HG03097 (cell line): Measurements from ENCODE around the gene MSRB3.

Experiments used
- ATAC-seq: cut with Tn5 transposase; IDR thresholded peaks from one replicate; pipeline ENCODE4 v1.9.1; 2021; ENCODE audit not compliant: unreplicated experiment, low FRiP score

Gene MSRB3

DNA sequence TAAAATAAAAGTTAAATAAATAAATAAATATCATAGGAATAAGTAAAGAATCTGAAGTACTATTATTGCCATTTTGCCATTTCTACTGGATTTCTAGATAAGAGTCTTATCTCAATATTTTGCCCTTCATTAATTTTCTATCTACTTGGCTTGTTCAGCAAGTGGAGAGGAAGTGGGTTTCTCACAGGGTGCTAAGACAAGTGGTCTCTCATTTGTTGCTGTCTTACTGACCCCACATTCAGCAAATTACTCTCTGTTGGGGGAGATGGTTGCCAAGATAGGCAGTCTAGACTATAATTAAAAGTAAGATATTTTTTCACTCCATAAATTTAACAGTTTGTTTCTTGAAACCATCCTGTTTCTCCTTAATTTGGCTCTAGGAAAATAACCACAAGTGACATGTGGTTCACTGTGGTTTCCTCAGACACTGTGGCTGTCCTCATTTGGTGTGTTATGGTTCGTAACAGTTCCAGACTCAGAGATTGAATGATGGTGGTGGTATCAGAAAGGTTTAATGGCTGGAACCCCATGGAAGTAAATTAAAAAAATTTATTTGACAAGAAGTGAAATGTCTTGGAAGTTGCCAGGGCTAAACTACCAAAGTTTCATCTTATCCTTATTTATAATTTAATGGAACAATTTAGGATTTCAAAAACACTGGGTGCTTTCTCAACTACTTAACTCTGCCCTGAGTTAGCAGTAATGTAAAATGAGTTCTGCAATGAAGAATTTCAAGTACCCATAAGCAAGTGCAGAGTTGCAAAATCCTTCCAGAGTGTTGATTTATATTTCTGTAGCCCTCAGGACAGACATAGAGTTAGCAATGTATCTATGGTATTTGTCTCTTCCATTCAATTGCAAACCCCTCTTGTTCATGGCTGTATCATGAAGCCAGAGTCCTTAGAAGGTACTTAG, 214.8 kb downstream of the MSRB3 start:
- no peak for ATAC-seq

DNA sequence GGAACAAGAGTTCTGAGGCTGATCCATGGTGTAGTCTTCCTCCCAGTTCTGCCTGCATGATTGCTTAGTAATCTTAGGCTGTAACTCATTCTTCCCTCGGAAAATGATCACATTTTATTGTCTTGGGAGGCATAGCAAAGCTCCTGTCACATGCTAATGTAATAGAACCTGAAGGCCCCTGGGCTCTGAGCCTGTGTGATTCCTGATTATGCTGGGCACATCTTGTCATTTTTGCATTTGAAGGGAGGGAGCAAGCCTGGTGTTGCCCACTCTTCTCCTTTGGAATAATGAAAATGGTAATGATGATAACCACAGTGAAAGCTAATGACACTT, 215.4 kb downstream of the MSRB3 start:
- ATAC-seq: no peak

DNA sequence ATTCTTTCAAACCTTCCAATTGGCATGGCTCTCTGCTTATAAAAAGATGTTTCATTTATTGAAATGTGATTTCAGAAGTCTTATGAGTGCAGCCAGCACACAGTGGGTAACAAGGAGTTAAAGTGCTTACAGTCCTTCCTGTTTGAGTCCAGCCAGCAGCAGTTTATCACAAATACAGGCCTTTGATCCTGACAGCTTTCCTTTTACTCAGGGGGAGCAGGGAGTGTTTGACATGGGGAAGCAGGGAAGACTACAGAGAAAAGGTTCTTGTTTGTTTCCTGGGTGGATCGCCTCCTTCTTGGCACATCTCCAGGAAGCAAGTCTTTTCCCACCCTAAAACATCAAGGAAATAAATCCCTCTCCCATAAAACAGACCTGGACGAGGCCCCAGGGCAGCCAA, 216.1 kb downstream of the MSRB3 start:
- ATAC-seq: no peak

DNA sequence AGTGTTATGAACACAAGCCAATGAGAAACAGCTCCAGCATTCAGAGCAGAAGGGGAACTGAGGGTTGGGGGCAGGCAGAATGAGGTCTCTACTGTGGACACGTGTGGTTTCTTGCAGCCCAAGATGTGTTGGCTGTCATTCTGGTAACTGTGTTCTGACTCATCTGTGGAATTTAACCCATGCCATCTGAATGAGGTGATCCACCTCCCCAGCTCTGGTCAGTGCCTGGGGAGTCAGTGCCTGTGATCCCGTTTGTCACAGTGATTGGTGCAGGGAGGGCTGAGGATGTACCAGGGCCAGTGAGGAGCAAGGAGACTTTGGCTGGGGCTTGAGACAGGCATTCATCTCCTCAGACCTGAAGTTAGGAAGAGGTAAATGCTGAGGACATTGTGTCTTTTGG, 216.8 kb downstream of the MSRB3 start:
- ATAC-seq: no peak

DNA sequence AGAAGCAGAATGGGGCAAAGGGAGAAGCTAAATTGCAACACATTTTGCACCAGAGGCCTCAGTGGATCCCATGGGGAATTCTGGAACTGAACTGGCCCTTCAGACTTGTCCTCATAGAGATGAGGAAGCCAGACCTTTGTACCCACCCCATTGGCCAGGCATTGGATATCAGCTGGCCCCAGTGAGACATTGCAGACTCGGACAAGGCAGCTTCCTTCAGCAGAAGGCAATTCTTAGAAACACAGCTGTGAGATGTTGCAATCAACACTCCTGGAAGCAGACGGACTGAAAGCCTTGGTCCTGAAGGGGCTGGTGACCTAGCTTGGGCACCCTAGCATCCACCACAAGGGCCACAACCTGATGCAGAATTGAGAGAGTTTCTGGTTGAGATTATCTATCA, 218.1 kb downstream of the MSRB3 start:
- no peak for ATAC-seq

DNA sequence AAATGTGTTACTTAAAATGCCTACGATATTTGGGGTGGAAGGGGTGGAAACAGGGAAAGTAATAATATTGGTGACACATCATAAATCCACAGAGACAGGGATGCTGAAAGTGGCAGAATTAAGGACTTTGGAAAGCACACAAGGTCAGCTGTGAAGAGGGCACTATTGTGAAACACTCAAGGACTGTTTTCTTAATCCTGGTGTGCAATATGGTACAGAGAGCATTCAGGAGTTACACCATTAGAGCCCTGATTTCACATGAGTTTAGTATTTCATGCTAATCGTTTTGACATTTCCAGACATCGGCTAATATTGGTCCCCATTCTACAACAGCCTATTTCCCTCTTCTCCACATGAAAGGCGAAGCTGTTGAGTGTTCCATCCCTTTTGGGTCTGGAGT, 219.2 kb downstream of the MSRB3 start:
- ATAC-seq: no peak

DNA sequence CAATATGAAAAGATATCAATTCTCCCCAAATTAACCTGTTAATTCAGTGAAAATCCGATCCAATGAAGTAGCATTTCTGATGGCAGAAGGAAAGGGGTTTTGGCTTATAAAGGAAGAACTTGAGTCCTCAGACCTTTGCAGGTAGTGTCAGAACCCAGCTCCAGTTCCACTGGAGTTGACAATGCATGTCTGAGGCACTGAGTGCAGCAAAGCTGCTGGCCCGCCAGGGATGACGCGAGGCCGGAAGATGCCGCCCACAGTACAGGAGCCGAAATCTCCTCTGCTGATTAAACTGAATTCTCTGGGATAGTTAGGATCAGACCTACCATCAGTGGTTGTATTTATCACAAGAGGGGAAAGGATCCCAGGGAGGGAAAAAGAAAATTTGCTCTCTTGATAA, 220.7 kb downstream of the MSRB3 start:
- ATAC-seq: no peak

DNA sequence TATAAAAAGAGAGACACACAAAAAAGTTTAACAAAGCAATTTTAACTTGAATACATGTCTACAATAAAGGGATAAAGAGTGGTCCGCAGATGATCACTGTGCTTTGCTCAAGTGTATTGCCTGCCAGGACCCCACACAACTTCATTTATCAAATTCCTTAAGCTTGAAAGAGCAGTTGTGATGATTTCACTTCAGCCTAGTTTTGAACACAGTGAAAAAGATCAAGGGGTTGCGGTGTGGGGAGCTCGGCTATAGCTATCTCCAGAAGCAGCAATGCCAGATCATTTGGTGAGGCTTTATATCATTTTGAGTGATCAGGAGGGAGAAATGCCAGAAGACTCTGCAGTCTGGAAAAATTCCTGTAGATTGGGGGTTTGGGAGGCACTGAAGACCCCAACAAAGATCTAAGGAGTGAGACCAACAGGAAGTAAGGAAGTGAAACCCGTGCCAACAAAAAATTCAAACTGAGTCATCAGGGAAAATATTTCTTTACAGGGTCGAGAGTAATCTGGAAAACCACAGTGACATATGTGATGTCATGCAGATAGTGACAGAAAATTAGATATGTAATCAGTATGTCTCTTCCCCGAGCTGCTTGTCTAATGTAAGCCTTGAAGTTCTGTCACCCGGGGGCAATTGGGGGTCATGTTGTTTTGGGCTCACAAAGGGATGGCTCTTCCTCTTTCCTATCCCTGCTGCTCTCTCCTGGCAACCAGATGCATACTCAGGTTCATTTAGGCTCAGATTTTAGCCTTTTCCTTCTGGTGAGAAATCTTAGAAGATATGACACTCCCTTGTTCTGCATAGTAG, 221.8 kb downstream of the MSRB3 start:
- no peak for ATAC-seq

DNA sequence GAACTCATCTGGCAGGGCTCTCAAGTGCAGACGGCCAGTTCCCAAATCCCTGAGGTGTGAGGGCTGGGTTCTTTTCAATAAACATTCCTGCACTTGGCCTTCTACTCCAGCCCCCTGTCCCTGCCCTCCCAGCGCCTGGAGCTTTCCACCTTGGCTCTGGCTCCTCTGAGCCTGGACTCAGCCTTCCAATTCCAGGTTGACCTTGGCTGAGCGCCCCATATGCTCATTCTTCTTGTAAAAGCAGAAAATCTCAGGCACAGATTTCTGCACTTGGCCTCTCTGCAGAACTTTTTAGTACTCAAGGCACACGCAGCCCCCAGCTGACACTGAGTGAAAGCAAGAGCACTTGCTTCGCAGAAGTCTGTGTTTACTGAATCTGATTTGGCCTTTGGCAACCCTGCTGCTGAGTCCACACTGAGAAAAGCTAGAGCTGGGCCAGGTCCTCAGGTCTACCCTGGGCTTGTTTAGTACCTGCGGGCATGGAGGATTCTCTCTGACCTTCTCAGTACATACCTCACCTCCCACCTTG, 222.7 kb downstream of the MSRB3 start:
- ATAC-seq: no peak

DNA sequence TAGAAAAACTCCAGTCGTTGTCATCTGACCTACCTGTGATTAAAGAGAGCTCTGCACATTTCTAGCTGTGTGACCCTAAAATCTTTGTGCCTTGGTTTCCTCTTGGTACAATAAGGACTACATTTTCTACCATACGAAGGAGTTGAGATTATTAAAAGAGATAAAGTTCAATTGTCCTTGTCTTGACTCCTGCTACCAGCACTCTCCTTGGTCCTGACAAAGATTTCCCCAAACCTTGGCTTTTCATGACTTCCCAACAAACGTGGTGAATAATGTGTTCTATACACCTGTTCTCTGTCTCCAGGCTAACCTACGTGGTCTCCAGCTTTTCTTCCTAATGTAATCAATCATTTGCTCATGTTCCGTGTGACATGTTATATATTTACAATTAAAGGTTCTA, 223.5 kb downstream of the MSRB3 start:
- ATAC-seq: no peak

DNA sequence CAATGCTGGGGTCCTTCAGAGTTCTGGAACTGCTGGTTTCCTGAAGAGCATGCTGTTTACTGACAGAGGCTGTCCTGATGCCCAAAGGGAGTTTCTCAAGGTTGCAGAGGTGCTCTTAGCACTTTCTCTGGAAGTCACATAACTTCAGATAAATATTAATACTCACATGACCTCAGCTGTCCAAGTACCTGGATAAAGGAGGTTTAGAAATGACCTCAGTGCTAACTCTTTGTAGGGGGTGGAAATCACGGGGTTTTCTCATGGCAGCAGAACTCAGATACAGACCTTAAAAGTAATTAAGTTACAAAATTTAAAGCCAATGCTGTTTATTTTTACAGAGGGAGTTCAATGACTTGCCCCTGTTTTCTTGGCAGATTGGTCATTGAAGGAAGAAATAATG, 225.9 kb downstream of the MSRB3 start:
- no peak for ATAC-seq

DNA sequence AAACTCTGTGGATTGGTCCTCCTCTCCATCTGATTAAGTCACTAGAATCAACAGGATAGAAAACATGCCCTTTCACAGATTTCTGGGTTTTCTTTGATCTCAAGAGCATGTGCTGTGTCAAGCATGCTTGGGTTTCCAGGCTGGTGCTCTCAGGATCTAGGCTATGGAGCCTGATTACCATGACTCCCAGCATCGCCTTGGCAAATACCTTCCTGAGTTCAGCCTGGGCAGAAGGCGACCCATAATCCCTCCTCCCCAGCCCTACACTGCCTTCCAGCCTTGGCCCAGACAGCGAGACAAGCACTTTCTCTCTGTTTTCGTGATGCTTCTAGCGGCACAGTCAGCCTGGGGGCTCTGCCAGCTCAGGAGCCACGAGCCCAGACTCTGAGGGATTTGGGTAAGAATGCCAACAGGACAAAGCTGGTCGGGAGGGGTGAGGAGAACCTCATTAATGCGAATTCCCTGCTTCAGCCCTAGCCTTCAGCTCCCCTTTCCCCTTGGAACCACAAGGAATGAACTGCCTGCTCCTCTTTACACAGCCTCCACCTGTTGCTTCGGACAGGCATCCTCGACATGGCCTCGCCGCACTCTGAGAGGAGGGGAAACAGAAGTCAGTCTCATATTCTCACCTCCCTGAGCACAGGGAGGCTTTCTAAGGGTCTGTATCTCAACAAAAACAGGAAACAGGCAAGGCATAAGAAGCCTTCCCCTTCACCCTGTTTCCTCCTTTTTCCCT, 227.1 kb downstream of the MSRB3 start:
- no peak for ATAC-seq

DNA sequence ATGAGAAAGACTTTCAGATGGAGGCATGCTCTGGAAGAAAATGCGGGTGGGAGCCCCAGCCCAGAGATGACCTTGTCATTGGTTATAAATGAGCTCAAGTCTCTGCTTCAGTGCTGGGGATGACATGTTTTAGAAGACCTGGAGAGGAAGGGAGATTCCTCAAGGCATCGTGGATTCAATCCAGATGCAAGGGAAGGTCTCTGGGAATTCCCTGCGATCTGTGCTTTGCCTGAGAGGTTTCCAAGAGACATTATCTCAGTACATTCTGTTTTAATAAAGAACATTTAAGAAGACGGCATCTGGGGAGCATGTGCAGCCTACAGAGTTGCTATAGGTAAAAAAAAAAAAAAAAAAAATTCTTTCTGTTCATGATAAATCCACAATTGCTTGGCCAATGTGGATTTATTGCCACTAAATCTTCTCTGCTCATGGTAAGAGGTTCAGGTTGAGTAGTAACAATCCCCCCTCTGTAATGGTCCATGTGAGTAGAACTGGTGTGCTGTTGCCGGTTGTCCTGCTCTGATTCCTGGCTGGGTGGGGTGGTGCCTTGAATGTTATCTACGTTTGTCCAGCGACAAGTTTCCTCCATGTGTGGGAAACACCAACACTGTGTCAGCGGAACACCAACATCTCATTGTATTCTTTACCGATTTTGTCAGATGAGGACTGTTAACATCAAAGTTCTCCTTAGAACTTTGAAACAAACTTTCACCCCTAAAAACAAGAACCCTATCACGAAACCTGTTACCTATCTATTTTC, 230.0 kb downstream of the MSRB3 start:
- ATAC-seq: no peak

DNA sequence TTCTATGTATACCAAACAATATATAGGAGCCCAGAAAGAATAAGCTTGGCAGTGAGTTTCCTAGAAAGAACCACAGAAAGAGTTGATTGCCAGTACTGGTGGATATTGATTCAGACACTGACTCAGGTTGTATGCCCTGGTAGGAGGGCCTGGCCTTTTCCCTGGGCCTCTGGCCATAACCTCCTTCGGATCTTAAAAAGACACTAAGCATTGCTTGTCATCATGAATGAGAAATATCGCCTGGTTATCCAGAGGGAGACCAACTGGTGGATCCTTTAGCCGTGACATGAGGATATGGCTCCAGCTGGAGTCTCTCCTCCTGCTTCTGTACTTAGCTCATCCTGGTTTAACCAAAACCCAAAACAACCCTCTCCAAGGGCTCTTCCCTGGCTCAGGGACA, 231.5 kb downstream of the MSRB3 start:
- no peak for ATAC-seq

DNA sequence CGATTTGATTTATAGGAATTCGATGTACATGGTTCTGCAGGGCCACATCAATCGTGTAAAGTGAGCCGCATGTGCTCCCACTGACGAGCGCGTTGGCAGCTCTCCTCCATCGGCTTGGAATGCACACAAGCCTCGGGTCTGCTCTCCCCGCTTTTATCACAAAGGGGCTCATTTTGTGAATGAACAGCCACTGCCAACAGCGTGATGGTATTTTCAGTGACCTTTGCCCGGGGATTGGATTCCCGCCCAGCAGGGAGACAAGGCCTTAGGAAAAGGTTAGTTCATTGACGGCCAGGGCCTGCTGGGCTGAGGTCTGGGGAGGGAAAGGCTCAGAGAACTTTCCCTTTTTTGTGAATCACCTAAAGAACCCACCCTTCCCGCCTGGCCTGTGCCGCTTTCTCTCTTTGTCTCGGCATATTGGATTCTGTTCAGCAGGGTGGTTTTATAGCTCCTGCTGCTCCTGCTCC, 232.1 kb downstream of the MSRB3 start:
- ATAC-seq: no peak

DNA sequence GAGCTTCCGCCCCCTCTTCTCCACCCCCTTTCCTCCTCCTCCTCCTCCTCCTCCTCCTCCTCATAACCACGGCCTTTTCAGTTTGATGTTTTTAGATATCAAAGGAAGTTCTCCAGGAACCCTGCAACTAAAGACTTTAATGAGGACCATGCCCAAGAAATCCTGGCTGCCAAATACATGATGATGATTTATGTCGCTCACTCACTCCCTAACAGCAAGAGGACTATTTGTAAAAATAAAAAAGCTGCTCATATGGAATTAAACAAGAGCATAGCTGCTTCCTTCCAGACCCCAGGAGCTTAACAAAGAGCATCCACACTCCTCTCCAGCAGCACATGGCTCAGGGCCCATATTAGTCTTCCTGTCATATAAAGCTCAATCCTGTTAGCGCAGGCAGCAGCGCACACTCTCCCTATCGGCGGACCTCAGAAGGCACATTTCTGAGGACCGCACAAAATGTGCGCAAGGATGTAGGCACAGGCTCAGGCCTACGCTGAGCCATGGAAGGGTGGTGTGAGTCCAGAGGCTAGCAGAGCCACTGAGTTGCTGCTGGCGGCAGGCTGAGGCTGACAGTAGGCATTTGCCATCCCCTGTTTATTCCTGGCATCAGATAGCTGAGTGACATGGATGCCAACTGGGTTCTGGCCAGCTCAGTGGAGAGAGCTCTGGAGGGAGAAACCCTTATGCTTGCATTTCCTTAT, 232.8 kb downstream of the MSRB3 start:
- ATAC-seq: no peak

DNA sequence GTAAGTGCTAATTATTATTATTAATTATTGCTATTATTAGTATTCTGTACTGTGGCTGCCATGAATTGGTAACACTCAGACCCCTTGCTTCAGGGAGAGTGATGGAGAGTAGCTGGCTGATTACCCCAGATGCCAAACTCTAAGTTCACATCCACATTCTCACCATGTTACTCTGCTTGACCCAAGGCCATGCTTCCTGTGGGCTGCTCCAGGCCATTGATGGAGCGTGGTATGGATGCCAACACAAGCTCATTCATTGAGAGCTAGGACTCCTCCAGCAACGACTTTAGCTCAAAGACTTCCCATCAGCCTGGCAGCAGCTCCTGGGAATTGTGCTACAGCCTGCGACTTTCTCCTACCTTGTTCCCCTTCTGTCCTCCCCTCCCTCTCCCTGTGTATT, 233.4 kb downstream of the MSRB3 start:
- ATAC-seq: no peak
